A673 (cell line): ENCODE measurements around the gene DLG2.

ENCODE experiments used
- EZH2 ChIP-seq: fragments of 200-600 bp; sonication (generic); IDR thresholded peaks from 2 replicates; pipeline ENCODE4 v1.6.1; 2017; ENCODE audit warnings: borderline replicate concordance, low read depth, mild to moderate bottlenecking, mixed read lengths, antibody characterized with exemption, low read length; ENCODE audit not compliant: poor library complexity, severe bottlenecking
- TF ChIP-seq, protein P1 (sequence below): fragments of 300-800, 200-600 bp; sonication (generic); conservative IDR thresholded peaks from 2 replicates; pipeline ENCODE4 v1.5.1; 2017; ENCODE audit warnings: low read depth, mild to moderate bottlenecking, antibody characterized with exemption, low read length, moderate library complexity, mixed read lengths

DNA sequence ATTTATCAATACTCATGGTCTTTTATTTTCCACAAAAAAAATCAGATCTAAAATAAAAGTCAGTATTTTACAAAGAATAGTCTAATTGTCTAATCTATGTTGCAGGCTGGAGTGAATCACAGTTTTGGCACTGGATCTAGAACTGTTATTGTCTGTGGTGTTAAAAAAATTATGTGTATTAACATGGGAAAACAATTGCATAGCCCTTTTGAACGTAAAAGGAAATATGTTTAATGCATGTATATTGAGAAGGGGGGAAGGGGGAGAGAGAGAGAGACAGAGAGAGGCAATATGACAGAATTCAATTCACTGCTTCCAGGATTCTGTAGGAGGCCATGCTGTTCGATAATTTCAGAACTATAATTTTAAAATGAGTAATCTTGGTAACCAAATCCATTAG lies 2016.1 kb downstream of the DLG2 start:
- TF ChIP-seq, protein P1, sequence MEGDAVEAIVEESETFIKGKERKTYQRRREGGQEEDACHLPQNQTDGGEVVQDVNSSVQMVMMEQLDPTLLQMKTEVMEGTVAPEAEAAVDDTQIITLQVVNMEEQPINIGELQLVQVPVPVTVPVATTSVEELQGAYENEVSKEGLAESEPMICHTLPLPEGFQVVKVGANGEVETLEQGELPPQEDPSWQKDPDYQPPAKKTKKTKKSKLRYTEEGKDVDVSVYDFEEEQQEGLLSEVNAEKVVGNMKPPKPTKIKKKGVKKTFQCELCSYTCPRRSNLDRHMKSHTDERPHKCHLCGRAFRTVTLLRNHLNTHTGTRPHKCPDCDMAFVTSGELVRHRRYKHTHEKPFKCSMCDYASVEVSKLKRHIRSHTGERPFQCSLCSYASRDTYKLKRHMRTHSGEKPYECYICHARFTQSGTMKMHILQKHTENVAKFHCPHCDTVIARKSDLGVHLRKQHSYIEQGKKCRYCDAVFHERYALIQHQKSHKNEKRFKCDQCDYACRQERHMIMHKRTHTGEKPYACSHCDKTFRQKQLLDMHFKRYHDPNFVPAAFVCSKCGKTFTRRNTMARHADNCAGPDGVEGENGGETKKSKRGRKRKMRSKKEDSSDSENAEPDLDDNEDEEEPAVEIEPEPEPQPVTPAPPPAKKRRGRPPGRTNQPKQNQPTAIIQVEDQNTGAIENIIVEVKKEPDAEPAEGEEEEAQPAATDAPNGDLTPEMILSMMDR, result no peak
- TF ChIP-seq EZH2, result no peak
